ENCODE measurements around the gene MACROD2. TPM values are rescaled to one million over a fixed set of nuclear protein-coding genes. Genes with fewer than 3 reads are reported as not detected.

MACROD2 gene
- total RNA-seq, 1 experiment from 2014 or later: 1.6 TPM

GRCh38 chr20:15863735-15864134 lies 1868.4 kb downstream of the MACROD2 start:
- no peaks in the 10 kb centered on the region for H3K9me3 ChIP-seq (ENCODE audit: control insufficient read depth, low read depth, low read length)
- H2BK20ac ChIP-seq (ENCODE audit: low read depth, low read length, poor library complexity, severe bottlenecking): no peak overlapping the region
- Mint-ChIP-seq H3K4me1 (peaks cover 8% of the 10 kb centered on the region in 2 experiments; a peak in 3 of 4 replicates), H3K36me3 (ENCODE audit: insufficient read depth in 1 of 3, low read depth in 3 of 3) (peaks cover 0 to 4% (median 0%) of the 10 kb centered on the region in 3 experiments; a peak in 2 of 7 replicates), H3K4me3 (no peak overlapping the region), H3K27ac (no peak overlapping the region; a peak in 1 of 7 replicates), H3K9me3 (peaks cover 4 to 6% of the 10 kb centered on the region in 2 experiments; a peak in 3 of 5 replicates), H3K27me3 (ENCODE audit: low read depth) (no peaks in the 10 kb centered on the region)
- H2AK5ac ChIP-seq (ENCODE audit: insufficient read length, low read length): no peak overlapping the region
- TF ChIP-seq CTCF (conservative IDR thresholded peaks at IDR 0.05): no peak
- H2BK5ac ChIP-seq (ENCODE audit: insufficient read length, low read length): no peak overlapping the region
- no peak overlapping the region for H2BK15ac ChIP-seq (ENCODE audit: low read depth, low read length)
- no peak overlapping the region for H3K14ac ChIP-seq (ENCODE audit: insufficient read depth, low read length)
- H3K79me1 ChIP-seq (ENCODE audit: insufficient read depth, low read depth, low read length, poor library complexity, severe bottlenecking): no peaks in the 10 kb centered on the region
- H3T11ph ChIP-seq (ENCODE audit: low read length): no peak overlapping the region
- no peaks in the 10 kb centered on the region for H4K20me1 ChIP-seq (ENCODE audit: control insufficient read depth, insufficient read depth, insufficient read length)
- H2AFZ ChIP-seq (ENCODE audit: low read length): no peak overlapping the region
- H4K91ac ChIP-seq (ENCODE audit: insufficient read length, low read depth, low read length): no peak overlapping the region
- no peak overlapping the region for H3K18ac ChIP-seq (ENCODE audit: insufficient read length, low read depth, low read length)
- DNase-seq: no peak
- no peak overlapping the region for H4K5ac ChIP-seq (ENCODE audit: insufficient read length, low read depth, low read length)
- no peak overlapping the region for H3K9ac ChIP-seq (ENCODE audit: extremely low read depth, insufficient read length, low read length)
- no peak overlapping the region for H3K27ac ChIP-seq (ENCODE audit: insufficient read length, low read depth, low read length)
- no peak overlapping the region for H3K23ac ChIP-seq (ENCODE audit: insufficient read length, low read depth, low read length)
- H3K4ac ChIP-seq (ENCODE audit: low read depth, low read length): no peak overlapping the region
- no peaks in the 10 kb centered on the region for H3K23me2 ChIP-seq (ENCODE audit: insufficient read length, low read depth, low read length, poor library complexity, severe bottlenecking)
- H3K79me2 ChIP-seq (ENCODE audit: insufficient read depth, low read length): no peaks in the 10 kb centered on the region
- H3K56ac ChIP-seq (ENCODE audit: insufficient read length, low read depth, low read length): no peak overlapping the region
- H3K27me3 ChIP-seq (ENCODE audit: insufficient read depth, low read length): no peaks in the 10 kb centered on the region
- H3K4me2 ChIP-seq (ENCODE audit: insufficient read depth, insufficient read length, low read length): no peak overlapping the region
- no peaks in the 10 kb centered on the region for H3K4me1 ChIP-seq (ENCODE audit: insufficient read depth, low read length)
- no peak overlapping the region for H2BK120ac ChIP-seq (ENCODE audit: low read depth, low read length, poor library complexity, severe bottlenecking)
- H2BK12ac ChIP-seq (ENCODE audit: insufficient read length, low read depth, low read length): no peak overlapping the region
- no peak overlapping the region for H4K8ac ChIP-seq (replicated peaks; ENCODE audit: insufficient read length, low read depth, low read length)

Data from H9 (cell line).